GM12873 (cell line): Measurements from ENCODE around the gene ZNRF3.

Experiments used
- CTCF ChIP-seq: IDR thresholded peaks from 2 replicates; pipeline ENCODE4 v1.5.1; 2012; ENCODE audit warnings: low read depth, mild to moderate bottlenecking, moderate library complexity, low read length, control low read depth; ENCODE audit not compliant: insufficient read depth; ENCODE audit errors: missing control alignments

The ZNRF3 gene

GRCh38 chr22:28882878-28883656 lies at the start of gene ZNRF3:
Gene ZNRF3 (plus strand): TSS chr22:28883572. CDS start chr22:28883767, 195 bp downstream.
- TF ChIP-seq CTCF: no peak

- TF ChIP-seq CTCF: no peak
These were observed 47.7 kb upstream of the ZNRF3 start for GRCh38 chr22:28835630-28836189.

GRCh38 chr22:28837640-28838039 lies 45.7 kb upstream of the ZNRF3 start:
- TF ChIP-seq CTCF: no peak

GRCh38 chr22:28838971-28839370 lies 44.4 kb upstream of the ZNRF3 start:
- no peak for TF ChIP-seq CTCF

GRCh38 chr22:28841111-28841510 lies 42.3 kb upstream of the ZNRF3 start:
- TF ChIP-seq CTCF: no peak

- no peak for TF ChIP-seq CTCF
These were observed 39.7 kb upstream of the ZNRF3 start for GRCh38 chr22:28843633-28844032.

GRCh38 chr22:28846994-28847393 lies 36.4 kb upstream of the ZNRF3 start:
- no peak for TF ChIP-seq CTCF
